GM19328 (cell line): ENCODE data around the gene DKKL1.

Experiments used
- ATAC-seq: cut with Tn5 transposase; IDR thresholded peaks from one replicate; pipeline ENCODE4 v1.9.1; 2021; ENCODE audit warnings: mild to moderate bottlenecking, moderate library complexity; ENCODE audit not compliant: unreplicated experiment

The DKKL1 gene

GRCh38 chr19:49391581-49392399 is 28.1 kb downstream of the DKKL1 start:
- ATAC-seq, result no peak

GRCh38 chr19:49393881-49394280 is 30.2 kb downstream of the DKKL1 start:
- no peak for ATAC-seq

DNA sequence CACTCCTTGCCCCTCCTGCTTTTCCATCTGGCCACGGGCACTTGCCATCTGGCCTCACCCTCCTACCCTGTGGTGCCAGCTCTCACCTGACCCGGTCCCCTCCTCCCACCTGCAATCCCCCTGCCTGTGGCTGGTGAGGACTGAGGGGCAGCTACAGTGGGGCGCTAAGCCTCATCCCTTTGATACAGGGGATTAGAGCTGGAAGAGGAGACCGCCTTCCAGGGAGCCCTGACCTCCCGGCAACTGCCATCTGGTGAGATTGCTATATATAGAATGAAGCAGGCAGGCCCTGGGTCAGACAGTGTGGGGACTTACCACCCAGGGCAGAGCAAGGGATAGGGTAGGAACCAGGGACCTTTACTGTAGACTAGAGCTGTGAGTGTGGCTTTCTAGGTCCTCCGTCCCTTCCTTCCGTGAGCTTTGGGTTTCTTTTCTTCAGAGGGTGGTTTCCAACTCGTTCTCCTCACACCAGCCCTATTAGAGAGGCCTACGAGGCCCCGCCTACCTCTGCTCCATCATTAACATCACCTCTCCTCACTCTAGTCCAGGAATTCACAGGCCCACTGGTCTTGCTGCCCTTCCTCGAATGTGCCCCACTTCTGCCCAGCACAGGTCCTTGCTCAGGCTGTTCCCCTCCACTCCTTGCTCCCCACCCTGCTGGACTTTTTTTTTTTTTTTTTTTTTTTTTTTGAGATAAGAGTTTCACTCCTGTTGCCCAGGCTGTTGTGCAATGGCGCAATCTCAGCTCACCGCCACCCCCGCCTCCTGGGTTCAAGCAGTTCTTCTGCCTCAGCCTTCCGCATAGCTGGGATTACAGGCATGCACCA is 32.1 kb downstream of the DKKL1 start:
- no peak for ATAC-seq

- ATAC-seq, result no peak
Observed at GRCh38 chr19:49396738-49397505, 33.2 kb downstream of the DKKL1 start.

- no peak for ATAC-seq
Observed at GRCh38 chr19:49398001-49398615, 34.4 kb downstream of the DKKL1 start.

- ATAC-seq, result no peak
Observed at GRCh38 chr19:49398931-49399330, 35.3 kb downstream of the DKKL1 start.

- ATAC-seq, result no peak
Observed at GRCh38 chr19:49400029-49400428, 36.4 kb downstream of the DKKL1 start.

- no peak for ATAC-seq
Observed at GRCh38 chr19:49403404-49404187, 39.9 kb downstream of the DKKL1 start.

GRCh38 chr19:49407079-49407478 is 43.4 kb downstream of the DKKL1 start:
- no peak for ATAC-seq

DNA sequence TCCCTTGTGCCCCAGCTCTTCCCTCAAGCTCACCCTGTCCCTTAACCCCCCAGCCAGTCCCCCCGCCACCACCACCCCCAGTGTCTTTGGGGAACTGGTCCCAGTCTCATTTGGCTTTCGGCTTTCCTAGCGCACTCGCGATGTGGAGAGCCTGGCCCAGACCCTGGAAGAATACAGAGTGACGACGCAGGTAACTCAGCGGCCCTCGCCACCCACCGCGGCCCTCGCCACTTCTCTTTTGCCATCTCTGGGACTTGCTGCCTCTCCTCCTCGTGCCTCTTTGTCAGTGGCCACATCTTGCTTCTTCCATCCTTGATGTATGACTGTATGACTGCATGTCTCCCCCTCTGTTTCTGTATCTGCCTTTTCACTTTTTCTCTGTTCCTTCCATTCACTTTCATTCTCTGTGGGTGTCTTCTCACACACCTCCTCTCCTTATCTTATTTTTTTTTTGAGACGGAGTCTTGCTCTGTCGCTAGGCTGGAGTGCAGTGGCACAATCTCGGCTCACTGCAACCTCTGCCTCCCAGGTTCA is 43.9 kb downstream of the DKKL1 start:
- no peak for ATAC-seq

- ATAC-seq, result no peak
Observed at GRCh38 chr19:49408816-49409440, 45.3 kb downstream of the DKKL1 start.

- ATAC-seq, result no peak
Observed at GRCh38 chr19:49409441-49410029, 45.9 kb downstream of the DKKL1 start.

- ATAC-seq, result no peak
Observed at GRCh38 chr19:49411681-49412326, 48.1 kb downstream of the DKKL1 start.

- no peak for ATAC-seq
Observed at GRCh38 chr19:49413348-49413747, 49.7 kb downstream of the DKKL1 start.

DNA sequence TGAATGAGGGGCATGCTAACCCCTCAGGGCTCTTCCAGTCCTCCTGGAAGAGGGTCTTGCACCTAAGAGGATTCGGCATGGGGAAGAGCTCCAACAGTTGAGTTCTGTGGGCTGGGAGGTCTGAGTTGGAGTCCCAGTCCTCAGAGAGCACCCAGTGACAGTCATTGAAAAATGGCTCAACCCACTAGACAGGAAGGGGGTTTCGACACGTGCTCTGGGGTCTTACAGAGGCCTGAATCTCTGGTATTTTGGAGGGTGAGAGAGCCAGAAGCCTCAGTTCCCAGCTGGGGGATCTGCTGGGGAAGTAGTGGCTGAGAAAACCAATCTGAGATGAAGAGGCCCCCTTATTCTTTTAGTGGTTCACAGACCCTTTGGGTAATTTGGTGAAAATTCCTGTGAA is 50.6 kb downstream of the DKKL1 start:
- ATAC-seq, result no peak

- no peak for ATAC-seq
Observed at GRCh38 chr19:49415102-49415809, 51.6 kb downstream of the DKKL1 start.

- no peak for ATAC-seq
Observed at GRCh38 chr19:49415810-49416200, 52.1 kb downstream of the DKKL1 start.

GRCh38 chr19:49417088-49417487 is 53.4 kb downstream of the DKKL1 start:
- no peak for ATAC-seq
